ENCODE measurements around the gene LMF1. TPM values are rescaled to one million over a fixed set of nuclear protein-coding genes. Genes with fewer than 3 reads are reported as not detected.

The LMF1 gene
- polyA plus RNA-seq, 1 donor (not counting 4 experiments of a cell fraction or from before 2014, with no cell fraction given), result 3.1 TPM

DNA sequence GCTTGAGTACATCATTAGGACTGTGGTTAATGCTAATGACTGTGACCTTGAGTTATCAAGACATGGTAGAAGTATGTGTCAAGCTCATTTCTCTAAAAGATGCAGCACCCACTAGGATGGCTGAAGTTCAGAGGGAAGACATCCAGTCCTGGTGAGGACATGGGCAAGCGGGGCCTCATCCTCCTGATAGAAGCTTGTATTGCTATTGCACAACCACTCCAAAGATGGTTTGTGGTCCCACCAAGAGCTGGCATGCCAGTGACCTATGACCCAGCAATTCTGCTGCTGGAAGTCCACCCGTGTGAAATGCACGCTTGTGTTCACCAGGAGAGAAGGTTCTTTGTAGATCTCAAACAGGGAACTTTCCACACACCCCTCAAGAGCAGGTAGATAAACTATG, 25.0 kb upstream of the LMF1 start:
- no peaks in the 10 kb centered on the region for H4K20me1 ChIP-seq (ENCODE audit: control insufficient read depth, extremely low read depth, insufficient read depth, low read length)
- H2AFZ ChIP-seq (ENCODE audit: control insufficient read depth, low read length), result no peak overlapping the region
- H3K4me2 ChIP-seq (ENCODE audit: control insufficient read depth, extremely low read depth, insufficient read depth, low read depth, low read length), result no peak overlapping the region
- H3K9me1 ChIP-seq (ENCODE audit: control insufficient read depth, extremely low read depth, insufficient read depth, low read length), result no peaks in the 10 kb centered on the region
- H3K36me3 ChIP-seq (ENCODE audit: control insufficient read depth in 2 of 2, extremely low read depth in 1 of 2, insufficient read depth in 2 of 2, low read length in 2 of 2), result no peaks in the 10 kb centered on the region
- TF ChIP-seq EZH2 (IDR thresholded peaks at IDR 0.05; ENCODE audit: low read length), result no peak
- TF ChIP-seq, protein P1, sequence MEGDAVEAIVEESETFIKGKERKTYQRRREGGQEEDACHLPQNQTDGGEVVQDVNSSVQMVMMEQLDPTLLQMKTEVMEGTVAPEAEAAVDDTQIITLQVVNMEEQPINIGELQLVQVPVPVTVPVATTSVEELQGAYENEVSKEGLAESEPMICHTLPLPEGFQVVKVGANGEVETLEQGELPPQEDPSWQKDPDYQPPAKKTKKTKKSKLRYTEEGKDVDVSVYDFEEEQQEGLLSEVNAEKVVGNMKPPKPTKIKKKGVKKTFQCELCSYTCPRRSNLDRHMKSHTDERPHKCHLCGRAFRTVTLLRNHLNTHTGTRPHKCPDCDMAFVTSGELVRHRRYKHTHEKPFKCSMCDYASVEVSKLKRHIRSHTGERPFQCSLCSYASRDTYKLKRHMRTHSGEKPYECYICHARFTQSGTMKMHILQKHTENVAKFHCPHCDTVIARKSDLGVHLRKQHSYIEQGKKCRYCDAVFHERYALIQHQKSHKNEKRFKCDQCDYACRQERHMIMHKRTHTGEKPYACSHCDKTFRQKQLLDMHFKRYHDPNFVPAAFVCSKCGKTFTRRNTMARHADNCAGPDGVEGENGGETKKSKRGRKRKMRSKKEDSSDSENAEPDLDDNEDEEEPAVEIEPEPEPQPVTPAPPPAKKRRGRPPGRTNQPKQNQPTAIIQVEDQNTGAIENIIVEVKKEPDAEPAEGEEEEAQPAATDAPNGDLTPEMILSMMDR (optimal IDR thresholded peaks at IDR 0.05 in 1 of 3, IDR thresholded peaks at IDR 0.05 in 1 of 3, conservative IDR thresholded peaks at IDR 0.05 in 1 of 3; ENCODE audit: extremely low read depth in 1 of 3, insufficient read depth in 2 of 3, low read length in 3 of 3), result no peak
- FAIRE-seq (no peak), DNase-seq (ENCODE audit: low read depth, low spot score) (no peak)
- H3K79me2 ChIP-seq (ENCODE audit: control insufficient read depth, insufficient read depth, low read length), result no peaks in the 10 kb centered on the region
- H3K4me3 ChIP-seq (ENCODE audit: control insufficient read depth in 2 of 3, extremely low read depth in 1 of 3, insufficient read depth in 2 of 3, low read depth in 1 of 3, low read length in 3 of 3), result no peak overlapping the region
- H3K9me3 ChIP-seq (ENCODE audit: control insufficient read depth, low read depth, low read length), result peaks cover 17% of the 10 kb centered on the region
- dilution Hi-C loops (cut with MboI; ENCODE audit: extremely low pct_ligation_motif_present, low sequenced_read_pairs), result no loop called here
- peaks cover 6% of the 10 kb centered on the region for H3K4me1 ChIP-seq (ENCODE audit: control insufficient read depth, extremely low read depth, insufficient read depth, low read length)
- H3K27me3 ChIP-seq (ENCODE audit: control insufficient read depth, extremely low read depth, insufficient read depth, low read length), result peaks cover 45% of the 10 kb centered on the region
- H3K27ac ChIP-seq (ENCODE audit: control insufficient read depth, insufficient read depth, low read length), result no peak overlapping the region
- H3K9ac ChIP-seq (ENCODE audit: control insufficient read depth, extremely low read depth, insufficient read depth, low read length), result no peak overlapping the region

DNA sequence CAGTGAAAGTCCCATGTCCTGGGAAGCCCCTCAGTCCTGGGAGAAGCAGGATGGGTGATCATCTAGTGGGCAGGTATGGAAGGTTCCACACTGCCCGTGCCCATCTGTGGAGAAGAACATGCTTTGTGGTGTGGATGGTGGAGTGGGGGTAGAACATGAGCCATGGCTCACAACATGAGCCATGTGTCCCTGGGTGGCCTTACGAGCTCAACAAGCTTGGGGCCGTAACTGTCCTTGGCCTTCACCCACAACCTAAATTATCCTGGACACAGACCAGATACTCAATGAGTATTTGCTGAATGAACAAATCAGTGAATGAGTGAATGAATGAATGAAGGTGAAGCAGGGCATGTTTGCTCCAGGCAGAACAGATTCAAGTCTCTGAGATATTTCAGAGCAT, 24.3 kb upstream of the LMF1 start:
- dilution Hi-C loops (cut with MboI; ENCODE audit: extremely low pct_ligation_motif_present, low sequenced_read_pairs), result no loop called here
- Histone ChIP-seq H3K27me3 (ENCODE audit: control insufficient read depth, extremely low read depth, insufficient read depth, low read length) (peaks cover 38% of the 10 kb centered on the region), H3K9me3 (ENCODE audit: control insufficient read depth, low read depth, low read length) (peaks cover 17% of the 10 kb centered on the region), H3K4me1 (ENCODE audit: control insufficient read depth, extremely low read depth, insufficient read depth, low read length) (peaks cover 6% of the 10 kb centered on the region), H4K20me1 (ENCODE audit: control insufficient read depth, extremely low read depth, insufficient read depth, low read length) (no peaks in the 10 kb centered on the region), H3K79me2 (ENCODE audit: control insufficient read depth, insufficient read depth, low read length) (no peaks in the 10 kb centered on the region), H3K27ac (ENCODE audit: control insufficient read depth, insufficient read depth, low read length) (no peak overlapping the region), H3K9ac (ENCODE audit: control insufficient read depth, extremely low read depth, insufficient read depth, low read length) (no peak overlapping the region), H2AFZ (ENCODE audit: control insufficient read depth, low read length) (no peak overlapping the region), H3K9me1 (ENCODE audit: control insufficient read depth, extremely low read depth, insufficient read depth, low read length) (no peaks in the 10 kb centered on the region), H3K4me2 (ENCODE audit: control insufficient read depth, extremely low read depth, insufficient read depth, low read depth, low read length) (no peak overlapping the region), H3K36me3 (ENCODE audit: control insufficient read depth in 2 of 2, extremely low read depth in 1 of 2, insufficient read depth in 2 of 2, low read length in 2 of 2) (no peaks in the 10 kb centered on the region), H3K4me3 (ENCODE audit: control insufficient read depth in 2 of 3, extremely low read depth in 1 of 3, insufficient read depth in 2 of 3, low read depth in 1 of 3, low read length in 3 of 3) (no peak overlapping the region)
- TF ChIP-seq EZH2 (IDR thresholded peaks at IDR 0.05; ENCODE audit: low read length), result no peak
- TF ChIP-seq, protein P1 (optimal IDR thresholded peaks at IDR 0.05 in 1 of 3, IDR thresholded peaks at IDR 0.05 in 1 of 3, conservative IDR thresholded peaks at IDR 0.05 in 1 of 3; ENCODE audit: extremely low read depth in 1 of 3, insufficient read depth in 2 of 3, low read length in 3 of 3), result no peak
- DNase-seq (ENCODE audit: low read depth, low spot score) (no peak), FAIRE-seq (no peak)

Measured in keratinocyte (primary cell).